ENCODE results near the gene TRAT1.
"Not testable (repeated sequence)": the region's sequence is repeated elsewhere in the genome, so short reads cannot be mapped to it uniquely, and the experiment has no call there.

TRAT1 gene, protein sequence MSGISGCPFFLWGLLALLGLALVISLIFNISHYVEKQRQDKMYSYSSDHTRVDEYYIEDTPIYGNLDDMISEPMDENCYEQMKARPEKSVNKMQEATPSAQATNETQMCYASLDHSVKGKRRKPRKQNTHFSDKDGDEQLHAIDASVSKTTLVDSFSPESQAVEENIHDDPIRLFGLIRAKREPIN

DNA sequence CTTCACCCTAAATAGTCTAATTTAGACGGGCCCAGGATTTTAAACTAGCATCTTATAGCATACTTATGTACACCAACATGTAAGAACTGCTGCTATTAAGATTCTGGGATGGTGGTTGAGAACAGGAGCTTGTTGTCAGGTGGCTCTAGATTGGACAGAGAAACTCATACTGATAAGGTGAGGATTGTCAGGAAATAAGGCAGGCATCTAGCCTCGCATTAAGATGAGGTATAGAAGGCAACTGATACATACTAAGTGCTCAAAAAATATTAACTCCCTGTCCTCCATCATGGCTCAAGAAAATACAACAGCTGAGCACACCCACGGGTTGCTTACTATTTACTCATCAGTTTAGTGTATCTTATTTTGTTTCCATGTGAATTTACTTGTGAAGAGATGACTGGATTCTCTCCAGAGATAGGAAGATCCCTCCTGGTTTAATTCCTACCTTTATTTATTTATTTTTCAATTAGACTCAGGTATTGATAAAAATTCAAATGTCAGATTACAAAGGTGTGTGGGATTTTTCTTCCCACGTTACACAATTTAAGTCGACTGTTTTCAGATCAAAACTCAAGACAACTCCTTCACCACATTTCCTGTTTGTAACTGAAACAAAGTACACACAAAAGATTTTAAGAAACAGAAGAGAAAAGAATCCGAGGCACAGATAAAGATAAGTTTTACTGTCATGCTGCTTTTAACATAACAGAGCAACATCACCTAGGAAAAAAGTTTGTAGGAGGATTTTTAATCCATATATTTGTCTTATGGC is at the start of gene TRAT1:
TRAT1 (plus strand) TSS at position 664 of the 775 bp plus-strand sequence. CDS start 142 bp downstream, outside the sequence.
- no peak for DNase-seq (ENCODE audit: low spot score)

DNA sequence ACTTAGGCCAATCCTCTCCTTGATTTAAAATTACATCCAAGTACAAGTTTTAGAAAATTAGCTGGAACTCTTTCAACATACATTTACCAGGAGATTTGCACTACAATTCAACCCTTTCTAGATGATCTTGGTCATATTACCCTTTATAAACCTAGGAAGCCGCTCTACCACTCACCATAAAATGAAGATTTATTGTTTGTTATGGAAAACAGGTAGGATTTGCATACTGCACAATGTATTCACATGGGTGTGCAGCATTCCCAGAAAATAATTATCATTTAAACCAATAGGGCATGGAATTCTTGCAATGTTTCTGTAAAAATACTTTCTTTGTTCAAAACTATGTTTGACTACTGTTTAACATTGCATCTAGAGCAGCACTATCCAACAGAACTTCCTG is 46.9 kb upstream of the TRAT1 start:
- no peak for DNase-seq (ENCODE audit: low spot score)

DNA sequence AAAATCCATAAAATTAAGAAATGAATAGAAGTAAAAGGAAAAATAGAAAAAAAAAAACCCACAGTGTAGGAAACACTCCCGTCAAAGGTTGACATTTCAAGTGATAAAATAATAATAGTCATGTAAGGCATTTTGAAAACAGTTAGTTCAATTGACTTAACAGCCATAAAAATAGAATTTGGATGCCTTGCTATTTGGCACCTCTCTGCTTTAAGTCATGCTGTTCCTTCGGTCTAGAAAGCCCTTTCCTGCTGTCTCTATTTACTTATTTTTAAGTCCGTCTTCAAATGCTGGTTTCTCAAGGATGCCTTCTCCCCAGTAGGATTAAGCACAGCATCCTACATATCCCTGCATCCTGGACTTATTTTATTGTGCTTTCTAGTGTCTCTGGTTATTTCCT is 43.1 kb upstream of the TRAT1 start:
- DNase-seq (ENCODE audit: low spot score), result no peak

DNA sequence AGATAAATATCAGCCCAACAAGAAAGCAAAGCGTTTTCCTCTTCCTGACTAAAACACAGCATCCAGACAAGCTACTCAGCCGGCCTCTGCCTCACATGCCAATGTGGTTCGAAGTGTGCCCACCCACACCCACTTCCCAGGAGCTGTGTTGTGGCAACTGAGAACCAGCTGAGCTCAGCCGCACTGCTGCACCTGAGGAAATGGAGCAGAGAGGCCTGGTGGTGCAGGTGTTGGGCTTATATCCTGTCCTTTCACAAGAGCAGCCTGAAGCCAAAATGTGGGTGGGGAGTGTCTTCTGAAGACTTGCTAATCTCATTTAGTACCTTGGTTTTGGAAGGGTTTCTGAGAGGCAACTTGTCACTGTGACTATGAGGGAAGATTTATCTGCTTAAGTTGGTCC is 42.4 kb upstream of the TRAT1 start:
- DNase-seq (ENCODE audit: low spot score), result no peak

DNA sequence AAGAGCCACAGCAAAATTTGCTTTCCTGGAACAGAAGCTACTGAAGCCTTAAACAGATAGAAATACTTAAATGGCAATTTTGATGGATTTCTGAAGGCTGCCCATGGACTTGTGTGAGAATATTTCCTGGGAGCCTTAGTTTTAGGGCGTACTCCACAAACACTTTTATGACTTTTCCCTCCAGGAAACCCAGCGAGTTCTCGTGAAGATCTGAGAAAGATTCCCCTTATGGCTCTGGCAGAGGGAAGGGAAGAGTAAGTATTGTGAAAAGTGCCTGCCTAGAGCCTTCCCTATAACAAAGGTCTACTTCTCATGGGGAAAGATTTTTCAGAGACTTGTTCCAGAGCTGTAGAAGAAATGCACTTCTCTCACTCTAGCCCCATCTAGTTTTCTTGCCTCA is 31.1 kb upstream of the TRAT1 start:
- DNase-seq (ENCODE audit: low spot score), result no peak

DNA sequence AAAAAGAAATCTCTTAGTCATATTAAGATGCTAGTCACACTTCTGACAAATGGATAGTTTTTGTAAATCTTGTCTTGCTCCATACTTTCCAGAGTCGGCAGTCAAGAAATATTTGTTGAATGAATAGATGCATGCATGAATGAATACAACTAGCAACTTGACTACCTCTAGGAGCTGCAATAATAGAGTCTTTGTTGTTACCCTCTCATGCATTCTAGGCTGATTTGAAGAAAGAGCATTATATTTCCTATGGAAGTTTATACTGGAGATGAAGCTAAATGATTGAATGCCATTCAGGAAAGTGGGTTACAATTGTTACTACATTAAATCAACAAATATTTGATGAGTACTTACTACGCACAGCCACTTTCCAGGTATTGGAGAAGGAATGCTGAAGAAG is 18.1 kb upstream of the TRAT1 start:
- no peak for DNase-seq (ENCODE audit: low spot score)

DNA sequence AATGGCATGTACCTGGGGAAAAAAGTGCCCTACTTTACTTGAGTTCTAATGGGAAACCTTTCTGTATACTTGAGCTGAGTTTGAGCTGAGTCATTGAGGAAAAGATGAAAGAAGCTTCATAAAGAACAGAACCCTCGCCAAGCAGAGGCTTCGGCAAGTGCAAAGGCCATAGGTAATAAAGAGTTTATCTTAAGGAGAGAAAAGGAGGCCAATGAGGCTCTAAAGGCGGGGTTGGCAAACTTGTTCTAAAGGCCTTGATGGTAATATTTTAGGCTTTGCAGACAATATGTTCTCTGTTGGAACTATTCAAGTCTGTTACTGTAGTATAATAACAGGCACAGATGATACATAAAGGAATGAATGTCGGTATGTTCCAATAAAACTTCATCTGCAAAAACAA is 17.6 kb upstream of the TRAT1 start:
- DNase-seq (ENCODE audit: low spot score), result no peak

DNA sequence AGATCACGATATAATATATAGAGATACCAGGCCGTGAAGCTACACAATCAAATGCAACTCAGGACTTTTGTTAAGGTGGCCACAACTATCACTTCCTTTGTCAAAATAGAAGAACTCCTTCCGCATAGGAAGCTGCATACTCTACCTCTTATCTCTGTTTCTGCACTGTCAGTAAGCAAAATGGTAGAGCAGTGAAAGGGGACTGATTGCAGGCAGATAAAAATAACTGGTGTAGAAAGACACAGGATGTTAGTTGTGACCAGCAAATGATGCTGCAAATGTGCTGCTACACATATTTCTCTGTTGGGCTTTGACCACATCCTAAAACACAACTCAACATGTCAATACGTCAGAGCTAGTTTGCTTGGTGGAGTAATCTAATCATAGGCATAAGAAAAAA is 16.3 kb upstream of the TRAT1 start:
- no peak for DNase-seq (ENCODE audit: low spot score)

DNA sequence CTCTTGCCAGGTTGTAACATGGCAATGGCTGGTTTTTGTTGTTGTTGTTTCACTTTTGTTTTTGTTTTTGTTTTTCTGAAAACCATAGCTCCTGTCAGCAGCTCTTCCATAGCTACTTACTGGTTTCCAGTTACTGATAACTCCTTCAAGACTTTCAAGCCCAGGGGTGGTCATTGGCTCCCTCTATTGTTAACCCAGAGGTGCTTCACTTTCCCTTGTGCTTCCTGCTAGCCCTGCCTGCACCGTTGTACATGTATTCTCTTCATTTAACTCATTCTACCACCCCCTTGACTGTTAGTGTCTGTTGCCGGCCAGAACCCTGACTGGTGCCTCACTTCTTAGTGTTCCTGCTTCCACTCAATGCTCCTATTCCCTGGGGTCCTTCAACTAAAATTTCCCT is 4.2 kb upstream of the TRAT1 start:
- DNase-seq (ENCODE audit: low spot score), result no peak

DNA sequence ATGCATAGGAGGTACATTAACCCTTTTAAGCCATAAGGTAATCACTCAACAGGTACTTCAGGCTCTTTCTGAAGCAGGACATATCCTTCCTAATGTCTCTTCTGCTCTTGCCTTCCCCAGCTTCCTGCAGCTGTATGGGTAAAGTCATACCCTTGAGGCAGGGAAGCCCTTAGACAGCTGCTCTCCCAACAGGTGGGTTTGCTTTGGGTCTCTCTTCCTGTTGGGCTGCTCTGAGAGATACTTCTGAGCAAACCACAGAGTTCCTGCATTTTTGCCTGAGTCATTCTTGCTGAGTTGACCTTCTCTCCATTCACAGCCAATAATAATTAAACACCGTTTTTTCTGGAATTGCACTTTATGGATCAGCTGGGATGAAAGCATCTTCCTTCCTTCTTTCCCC is 2.0 kb upstream of the TRAT1 start:
- DNase-seq (ENCODE audit: low spot score), result no peak

DNA sequence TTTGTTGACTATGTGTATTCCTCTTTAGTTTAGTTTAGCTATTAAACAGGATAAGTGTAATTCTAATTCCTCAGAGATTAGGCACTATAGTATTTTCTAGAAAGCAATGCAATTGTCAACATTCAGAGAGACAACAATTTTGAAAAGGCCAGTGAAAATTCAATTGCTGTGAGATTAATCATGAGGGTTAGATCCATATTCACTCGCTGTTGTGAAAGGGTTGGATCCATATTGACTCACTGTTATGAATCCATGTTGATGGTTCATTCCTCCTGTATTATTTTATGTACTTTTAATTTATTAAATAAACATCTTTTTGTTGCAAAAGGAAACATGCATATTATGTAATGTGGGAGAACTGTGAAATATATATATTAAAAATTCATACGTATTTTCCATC is 641 bp downstream of the TRAT1 start:
- no peak for DNase-seq (ENCODE audit: low spot score)

DNA sequence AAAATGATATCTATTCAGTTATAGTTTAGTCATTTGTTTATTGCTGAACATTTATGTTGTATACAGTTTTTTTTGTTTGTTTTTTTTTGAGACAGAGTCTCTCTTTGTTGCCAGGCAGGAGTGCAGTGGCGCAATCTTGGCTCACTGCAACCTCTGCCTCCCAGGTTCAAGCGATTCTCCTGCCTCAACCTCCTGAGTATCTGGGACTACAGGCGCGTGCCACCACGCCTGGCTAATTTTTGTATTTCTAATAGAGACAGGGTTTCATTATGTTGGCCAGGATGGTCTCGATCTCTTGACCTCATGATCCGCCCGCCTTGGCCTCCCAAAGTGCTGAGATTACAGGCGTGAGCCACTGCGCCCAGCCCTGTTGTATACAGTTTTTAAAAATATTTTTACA is 1.2 kb downstream of the TRAT1 start:
- not testable (repeated sequence) for DNase-seq (ENCODE audit: low spot score)

DNA sequence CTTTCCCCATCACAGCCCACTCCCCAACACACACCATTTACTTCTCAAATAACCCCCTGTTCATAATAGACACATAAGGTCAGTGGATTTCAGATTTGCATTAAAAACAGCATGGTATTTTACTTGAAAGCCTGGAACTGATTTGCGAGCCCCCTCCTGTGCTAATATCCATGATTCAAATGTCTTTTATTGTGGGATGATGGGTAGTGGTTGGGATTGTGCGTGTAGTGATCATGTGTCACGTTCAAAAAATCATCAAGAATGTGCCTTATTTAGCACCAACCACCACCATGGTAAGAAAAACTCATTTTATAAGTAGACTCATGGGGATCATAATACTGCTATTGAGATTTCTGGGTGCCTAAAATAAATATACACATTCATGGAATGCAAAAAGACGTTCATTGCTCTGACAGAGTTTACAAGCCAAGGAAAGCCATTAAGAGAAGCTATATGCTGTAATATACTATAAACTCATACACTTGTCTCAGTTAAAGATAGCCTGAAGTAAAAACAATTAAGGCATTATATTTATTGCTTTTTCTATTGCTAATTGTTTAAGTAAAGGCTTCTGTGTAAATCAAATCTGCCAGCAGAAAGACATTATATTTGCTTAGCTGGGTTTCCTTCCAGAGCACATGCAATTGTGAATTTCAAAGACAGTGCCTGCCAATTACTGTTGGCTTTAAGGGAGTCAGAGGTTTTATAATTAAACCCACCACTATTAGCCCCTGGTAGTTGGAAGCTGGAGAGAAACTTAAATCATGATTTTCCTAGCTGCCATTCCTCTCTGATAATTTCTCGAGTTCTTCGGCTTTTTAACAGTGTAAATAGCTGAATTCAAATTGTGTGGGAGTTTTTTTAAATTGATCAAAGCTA is 4.0 kb downstream of the TRAT1 start:
- DNase-seq (ENCODE audit: low spot score), result no peak

DNA sequence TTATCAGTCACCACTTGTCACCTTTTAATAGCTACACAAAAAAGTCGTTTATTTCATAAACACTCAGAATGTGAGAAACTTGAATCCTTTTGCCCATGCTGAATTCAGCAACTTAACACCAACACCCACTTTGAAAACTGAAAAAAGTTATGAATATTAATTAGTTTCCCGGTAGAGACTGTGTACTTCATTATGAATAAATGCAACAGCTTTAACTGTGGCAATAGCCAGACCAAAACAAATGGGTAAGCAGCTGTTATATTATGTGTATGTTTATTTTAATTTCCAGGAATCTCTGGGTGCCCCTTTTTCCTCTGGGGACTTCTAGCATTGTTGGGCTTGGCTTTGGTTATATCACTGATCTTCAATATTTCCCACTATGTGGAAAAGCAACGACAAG is 7.8 kb downstream of the TRAT1 start:
- DNase-seq (ENCODE audit: low spot score), result no peak

DNA sequence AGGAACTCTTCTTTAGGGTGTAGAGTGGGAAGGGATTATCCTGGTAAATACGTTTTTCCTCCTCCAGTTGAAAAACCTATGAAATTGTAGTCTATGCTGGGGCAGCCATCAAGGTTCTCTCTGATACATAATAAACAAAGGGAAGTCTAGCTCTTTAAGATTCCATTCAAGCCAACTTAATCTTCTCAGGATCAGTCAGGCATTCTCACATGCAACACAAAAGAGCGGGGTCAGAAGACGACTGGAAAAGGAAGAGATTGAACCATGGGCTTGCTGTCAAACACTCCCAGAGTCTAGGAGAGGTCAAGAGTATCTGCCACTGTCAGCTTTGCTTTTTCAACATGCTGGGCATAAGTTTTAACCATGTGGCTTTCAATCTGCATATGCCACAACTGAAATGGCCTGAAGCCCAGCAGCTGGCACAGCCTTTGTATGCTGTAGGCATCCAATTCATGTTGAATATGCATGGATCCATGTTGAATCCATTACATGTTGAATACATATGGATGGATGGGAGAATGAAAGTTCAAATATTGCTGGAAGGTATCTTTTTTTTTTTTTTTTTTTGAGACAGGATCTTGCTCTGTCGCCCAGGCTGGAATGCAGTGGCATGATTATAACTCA is 8.5 kb downstream of the TRAT1 start:
- no peak for DNase-seq (ENCODE audit: low spot score)

DNA sequence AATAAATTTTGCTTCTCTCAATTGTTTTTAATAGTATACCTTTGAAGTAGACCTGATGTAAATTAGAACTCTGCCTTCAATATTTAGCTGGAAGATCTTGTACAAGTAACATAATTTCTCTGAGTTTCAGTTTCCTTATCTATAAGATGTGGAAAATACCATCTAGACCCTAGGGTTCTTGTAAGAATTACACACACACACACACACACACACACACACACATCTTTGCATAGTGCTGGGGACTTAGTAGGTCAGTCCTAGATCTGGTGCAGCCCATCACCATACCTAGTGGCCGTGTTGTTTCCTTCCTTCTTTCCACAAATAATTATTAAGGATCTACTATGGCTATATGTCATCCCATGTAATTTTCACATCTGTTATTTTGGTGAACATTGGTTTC is 11.0 kb downstream of the TRAT1 start:
- no peak for DNase-seq (ENCODE audit: low spot score)

DNA sequence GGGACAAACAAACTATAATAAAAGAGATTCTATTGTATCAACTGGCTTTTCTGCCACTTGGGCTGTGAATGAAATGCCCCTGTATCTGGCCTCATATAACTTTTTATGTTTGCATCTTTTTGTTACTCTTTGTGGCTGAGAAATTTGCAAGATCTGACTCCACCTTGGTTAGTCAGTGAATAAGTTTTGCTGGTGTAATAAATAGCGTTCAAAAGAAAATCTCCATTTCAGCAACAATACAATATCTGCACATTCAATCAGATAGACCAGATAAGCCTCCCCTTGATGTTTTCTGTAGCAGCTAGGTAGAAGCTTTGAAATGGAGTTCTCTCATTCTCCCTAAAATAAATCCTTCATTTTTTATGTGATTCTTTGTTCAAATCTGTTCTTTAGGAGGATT is 12.0 kb downstream of the TRAT1 start:
- no peak for DNase-seq (ENCODE audit: low spot score)

DNA sequence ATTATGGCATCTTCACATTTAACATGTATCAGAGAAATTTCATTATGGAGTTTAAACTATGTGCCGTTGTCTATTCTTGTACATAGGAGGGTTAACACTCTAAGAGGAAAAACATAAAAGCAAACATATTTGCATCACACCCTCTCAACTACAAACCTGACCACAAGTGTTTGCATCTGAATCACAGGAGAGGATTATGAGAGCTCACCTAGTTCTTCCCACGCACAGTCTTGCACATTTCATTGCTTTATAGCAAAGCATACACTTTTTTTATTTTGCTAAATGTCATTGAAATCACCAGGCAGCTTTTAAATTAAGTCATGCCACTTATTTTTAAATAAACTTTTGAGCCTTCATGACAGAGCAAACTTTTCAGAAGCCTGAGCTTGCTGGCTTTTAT is 12.5 kb downstream of the TRAT1 start:
- no peak for DNase-seq (ENCODE audit: low spot score)

DNA sequence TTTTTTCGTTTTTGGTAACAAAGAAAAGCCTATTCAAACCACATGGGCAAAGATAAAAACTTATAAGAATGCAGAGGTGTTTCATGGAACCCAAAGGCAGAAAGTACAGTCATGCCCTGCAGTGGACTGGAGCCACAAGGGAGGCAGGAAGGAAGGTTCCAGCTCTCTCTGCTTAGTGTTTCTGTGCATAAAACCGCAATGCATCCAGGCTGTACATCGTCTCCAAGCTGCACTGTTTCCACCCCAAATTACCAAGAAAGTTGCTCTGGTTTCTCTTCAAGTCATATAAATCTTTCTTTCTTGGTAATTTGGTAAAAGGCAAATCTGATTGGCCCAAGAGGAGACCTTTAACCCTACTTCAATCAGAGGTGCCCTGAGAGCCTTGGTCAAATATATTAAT is 15.8 kb downstream of the TRAT1 start:
- no peak for DNase-seq (ENCODE audit: low spot score)

DNA sequence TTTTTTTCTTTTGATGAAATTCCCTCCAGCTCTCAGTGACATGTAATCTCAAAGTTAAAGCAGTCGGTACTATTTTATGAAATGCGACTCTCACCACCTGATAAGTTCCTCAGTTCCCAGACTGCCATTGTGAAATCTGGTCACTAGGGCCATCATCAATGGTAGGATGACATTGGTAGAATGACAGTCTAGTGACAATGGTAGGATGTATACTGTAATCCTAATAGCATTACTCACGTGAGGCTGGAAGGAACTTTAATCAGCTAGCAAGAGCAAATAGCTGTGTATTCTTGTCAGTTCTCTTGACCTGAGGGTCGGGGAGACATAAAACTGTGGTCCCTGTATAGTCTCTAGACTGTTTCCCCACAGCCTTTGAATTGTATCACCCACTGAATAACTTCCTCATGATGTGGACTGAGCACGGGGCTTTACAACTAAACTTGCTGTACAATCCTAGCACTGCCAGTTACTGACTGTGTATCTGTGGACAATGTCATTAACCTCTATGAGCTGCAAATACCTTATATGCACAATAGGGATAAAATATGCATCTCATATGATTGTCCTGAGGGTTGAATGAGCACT is 23.2 kb downstream of the TRAT1 start:
- DNase-seq (ENCODE audit: low spot score), result no peak

DNA sequence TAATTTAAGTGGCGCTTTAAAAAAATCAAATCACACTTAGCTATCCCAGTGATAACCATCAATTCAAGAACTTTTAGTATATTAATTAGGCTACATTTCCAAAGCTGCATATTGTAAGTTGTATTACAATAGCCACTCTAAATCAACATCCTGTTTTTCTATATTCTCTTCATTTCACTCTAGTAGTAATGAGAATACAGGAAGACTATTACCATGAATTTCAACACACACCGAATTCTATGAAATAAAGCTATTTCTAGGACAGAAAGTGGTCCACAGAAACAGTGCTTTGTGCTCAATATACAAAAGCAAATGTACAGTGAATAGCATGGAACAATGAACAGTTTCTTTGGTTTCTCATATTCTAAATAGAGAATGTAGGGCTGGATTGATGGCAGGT is 24.6 kb downstream of the TRAT1 start:
- DNase-seq (ENCODE audit: low spot score), result no peak

DNA sequence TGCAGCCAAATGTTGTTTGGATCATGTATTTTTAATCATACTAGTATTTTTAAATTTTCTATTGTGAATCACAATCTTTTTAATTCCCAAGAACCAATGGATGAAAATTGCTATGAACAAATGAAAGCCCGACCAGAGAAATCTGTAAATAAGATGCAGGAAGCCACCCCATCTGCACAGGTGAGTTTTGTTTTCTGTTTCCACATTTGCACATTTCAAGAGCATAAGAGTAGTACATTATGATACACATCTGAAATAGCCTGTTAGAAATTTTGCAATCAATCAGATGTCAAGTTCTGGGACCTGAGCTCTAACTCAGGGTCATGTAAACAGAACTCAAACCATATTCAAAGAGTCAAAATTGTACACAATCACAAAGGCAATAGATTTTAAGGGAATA is 26.5 kb downstream of the TRAT1 start:
- no peak for DNase-seq (ENCODE audit: low spot score)
